Measurements from ENCODE around the gene NPPA.
A peak's percentile ranks its signal among the peaks of the same experiment; 100 is the strongest.

Gene NPPA

DNA sequence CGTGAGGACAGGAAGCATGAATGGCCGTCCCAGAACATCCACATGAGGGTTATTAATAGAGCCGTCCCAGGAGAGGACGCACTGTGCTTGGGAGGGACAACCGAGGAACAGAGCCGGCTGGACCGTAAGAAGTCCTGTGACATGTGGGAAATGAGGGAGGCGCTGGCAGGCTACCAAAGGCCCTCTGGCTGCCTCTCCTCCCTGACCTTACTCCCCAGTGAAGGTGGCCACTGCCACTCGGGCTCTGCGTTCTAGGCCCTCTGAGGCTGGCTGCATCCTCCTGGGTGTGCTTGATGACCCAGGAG, 26.6 kb upstream of the NPPA start:
- DNase-seq (ENCODE audit: low read depth): no peak

DNA sequence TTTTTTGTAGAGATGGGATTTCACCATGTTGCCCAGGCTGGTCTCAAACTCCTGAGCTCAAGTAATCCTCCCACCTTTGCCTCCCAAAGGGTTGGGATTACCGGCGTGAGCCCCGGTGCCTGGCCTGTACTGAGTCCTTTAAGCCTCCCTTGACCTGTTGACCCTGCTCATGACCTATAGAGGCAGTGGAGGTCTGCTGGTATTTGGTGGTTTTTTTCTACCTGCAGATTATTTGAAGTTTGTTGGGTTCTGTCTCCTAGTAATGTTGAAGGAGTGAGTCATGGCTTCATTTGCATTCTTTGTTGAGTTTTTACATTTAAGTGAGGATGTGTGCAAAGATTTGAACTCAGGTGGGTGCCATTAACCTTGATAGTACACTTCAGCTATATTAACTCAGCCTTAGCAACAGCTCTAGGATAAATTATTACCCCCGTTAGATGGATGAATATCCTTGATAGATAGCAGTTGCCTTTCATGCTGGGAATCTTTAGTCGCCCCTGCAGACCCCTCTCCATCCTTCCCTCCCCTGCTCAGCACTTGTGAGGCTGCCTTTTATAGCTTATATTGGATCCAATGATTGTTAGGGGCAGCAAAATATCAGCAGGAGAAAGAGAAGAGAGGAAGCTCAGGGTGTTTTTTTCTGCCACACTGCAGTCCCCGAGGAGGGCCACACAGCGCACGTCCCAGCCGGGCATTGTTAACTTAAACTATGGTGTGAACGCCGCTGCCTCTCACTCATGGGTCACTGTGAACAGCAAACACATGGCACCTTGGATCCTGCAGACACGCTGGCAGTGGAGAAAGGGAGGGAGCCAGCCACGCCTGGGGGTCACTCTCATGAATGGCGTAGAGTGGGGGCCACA, 26.0 kb upstream of the NPPA start:
- DNase-seq (ENCODE audit: low read depth): no peak

DNA sequence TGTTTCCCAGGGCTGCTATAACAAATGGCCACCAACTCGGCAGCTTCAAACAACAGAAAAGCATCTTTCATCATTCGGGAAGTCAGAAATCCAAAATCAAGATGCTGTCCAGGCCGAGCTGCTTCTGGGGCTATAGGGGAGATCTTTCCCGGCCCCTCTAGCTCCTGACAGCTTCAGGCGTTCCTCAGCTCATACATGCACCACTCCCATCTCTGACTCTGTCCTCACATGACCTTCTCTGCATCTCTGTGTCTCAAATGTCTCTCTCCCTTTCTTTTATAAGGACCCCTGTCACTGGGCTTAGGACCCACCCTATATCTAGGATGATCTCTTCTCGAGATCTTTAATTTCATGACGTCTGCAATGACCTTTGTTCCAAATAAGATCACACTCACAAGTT, 25.0 kb upstream of the NPPA start:
- no peak for DNase-seq (ENCODE audit: low read depth)

DNA sequence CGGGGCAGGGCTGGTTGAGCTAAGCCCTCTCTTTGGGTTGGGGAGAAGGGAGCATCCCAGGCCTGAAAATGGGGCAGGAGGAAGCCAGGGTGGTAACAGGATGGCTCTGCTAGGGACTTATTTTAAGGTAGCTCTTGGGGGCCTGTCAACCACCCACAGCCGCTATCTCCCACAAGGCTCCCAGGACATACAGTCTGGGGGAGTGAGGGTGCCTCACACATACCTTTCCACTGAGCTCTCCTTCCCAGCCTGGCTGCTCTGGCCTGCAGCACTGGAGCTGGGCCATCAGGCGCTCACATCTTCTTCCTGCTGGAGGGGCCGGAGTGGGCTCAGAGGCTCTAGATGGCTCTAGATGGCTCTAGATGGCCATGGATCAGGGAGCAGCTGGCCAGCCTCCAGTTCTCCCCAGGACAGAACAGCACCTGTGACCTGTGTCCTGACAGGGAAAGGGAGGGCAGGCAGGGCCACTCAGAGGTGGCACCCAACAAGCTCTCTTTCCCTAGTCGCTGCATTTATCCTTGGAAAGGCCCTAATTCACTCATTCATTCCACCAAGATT, 22.1 kb upstream of the NPPA start:
- DNase-seq (ENCODE audit: low read depth): no peak

DNA sequence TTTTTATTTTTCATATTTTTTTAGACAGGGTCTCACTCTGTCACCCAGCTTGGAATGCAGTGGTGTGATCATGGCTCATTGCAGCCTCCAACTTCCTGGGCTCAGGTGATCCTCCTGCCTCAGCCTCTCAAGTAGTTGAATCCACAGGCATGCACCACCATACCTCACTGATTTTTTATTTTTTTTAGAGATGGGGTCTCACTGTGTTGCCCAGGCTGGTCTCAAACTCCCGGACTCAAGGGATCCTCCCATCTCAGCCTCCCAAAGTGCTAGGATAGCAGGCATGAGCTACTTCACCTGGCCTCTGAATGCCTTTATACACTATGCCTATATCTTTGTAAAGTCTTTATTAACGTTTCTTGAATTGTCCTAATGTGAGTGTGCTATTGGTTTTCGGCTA, 21.5 kb upstream of the NPPA start:
- DNase-seq (ENCODE audit: low read depth): no peak

DNA sequence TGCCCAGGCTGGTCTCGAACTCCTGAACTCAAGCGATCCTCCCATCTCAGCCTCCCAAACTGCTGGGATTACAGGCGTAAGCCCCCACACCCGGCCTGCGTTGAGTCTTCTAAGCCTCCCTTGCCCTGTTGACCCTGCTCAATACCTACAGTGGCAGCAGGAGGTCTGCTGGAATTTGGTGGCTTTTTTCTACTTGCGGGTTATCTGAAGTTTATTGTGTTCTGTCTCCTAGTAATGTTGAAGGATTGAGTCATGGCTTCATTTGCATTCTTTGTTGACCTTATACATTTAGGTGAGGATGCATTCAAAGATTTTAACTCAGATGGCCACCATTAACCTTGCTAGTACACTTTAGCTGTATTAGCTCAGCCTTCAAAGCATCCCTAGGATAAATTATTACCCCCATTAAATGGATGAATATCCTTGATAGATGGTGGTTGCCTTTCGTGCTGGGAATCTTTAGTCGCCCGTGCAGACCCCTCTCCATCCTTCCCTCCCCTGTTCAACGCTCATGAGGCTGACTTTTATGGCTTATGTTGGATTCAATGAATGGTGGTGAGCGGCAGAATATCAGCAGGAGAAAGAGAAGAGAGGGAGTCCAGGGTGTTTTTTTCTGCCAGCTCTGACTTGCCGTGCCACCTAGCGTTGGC, 20.9 kb upstream of the NPPA start:
- no peak for DNase-seq (ENCODE audit: low read depth)

DNA sequence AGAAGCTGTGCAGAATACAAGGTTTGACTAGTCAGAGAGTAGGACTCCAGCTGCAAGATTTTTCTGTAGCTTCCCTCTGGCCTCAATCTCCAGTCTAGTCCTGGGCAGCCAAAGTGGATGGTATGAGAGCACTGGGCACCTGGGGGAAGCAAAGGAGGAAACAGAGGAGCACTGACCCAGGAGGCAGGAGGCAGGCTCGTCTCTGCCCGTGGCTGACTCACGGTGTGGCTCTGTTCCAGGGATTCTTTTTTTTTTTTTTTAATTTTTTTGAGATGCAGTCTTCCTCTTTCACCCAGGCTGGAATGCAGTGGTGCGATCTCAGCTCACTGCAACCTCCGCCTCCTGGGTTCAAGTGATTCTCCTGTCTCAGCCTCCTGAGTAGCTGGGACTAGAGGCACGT, 15.3 kb upstream of the NPPA start:
- DNase-seq (ENCODE audit: low read depth): no peak

DNA sequence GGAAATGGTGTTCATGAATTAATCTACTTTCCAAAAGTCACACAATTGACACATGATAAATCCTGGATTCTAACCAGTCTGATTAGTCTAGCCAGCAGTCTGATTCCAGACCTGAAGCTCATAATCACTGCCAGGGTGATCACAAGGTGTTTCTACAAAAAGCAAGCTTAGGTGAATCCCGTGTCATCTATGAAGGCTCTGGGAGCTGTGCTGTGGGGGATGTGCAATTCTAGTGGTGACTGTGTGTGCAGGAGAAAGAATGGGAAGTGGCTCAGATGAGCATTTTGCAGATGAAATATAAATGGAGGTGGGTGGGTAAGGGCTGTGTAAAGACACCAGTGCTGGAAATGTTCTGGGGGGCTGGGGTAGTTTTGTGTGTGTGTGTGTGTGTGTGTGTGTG, 13.0 kb upstream of the NPPA start:
- DNase-seq (ENCODE audit: low read depth): no peak

DNA sequence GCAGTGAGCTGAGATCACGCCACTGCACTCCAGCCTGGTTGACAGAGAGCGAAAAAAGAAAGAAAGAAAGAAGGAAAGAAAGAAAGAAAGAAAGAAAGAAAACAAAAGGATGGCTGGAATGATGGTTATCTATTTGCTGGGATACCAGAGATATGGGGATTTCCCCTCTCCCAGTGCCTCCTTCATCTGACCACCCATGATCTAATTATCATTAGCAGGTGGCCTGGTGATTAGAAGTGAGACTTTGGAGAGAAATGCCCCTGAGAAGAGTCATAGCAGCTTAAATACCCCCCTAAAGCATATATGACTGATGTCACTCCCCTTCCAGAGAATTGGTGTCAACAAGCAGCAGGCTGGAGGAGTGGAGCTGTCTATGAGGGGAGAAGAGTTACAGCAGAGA, 12.5 kb upstream of the NPPA start:
- no peak for DNase-seq (ENCODE audit: low read depth)

DNA sequence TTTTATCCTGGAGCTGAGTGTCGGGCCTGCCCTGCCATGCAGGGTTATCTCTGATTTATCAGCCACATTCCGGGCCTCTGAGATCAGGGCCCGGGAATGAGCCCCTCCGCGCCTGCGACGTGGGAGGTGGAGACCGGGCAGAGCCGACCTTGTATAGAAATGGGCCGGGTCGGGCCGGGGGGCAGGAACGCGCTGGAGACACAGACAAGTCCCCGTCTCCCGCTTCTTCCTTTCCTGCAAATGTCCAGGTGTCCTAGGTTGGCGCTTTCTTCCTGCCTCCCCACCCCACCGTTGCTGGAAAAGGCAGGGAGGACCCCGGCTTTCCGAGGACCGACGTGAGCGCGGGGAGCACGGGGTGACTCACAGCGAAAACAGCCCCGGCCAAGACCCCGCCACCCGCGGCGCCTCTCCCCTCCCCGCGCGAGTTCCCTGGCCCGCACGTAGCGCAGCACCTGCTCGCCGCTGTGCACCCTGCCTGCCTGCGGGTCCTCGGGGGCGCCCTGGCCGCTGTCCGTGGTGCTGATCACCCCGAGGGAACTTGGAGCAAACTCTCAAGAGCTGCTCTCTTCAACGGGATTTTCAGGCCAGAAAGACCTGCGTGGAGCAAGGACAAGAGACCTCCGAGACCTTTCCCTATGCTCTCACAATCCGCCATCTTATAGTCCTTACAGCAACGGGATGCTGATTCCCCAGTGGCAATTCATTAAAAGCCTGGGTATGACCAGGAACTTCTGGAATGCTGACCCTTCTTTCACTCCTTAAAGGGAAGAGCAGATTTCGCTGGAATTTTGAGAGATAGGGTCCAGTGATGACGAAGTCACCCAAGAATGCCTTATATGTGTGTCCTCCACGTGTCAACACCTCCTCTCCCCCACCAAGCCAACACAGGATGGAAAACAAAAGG, 11.6 kb upstream of the NPPA start:
- DNase-seq (ENCODE audit: low read depth): peak; percentile 56

DNA sequence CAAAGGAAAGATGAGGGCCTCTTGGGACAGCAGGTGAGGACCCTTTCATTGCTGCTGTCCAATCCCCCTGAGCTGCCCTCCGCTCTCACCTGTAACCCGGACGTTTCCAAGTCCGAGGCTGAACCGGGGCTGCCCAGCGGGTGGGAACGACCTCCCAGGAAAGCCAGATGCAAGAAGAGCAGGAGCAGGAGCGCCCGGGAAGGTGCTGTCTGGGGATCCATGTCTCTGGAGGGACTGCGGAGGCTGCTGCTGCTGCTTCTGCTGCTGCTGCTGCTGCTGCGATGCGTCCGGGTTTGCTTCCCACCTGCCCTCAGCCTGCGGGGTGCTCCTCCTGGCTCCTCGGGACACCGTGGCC, 11.0 kb upstream of the NPPA start, which contains the start of gene NPPB:
Gene NPPB, minus strand, starts transcription at position 333 of the 355 bp plus-strand sequence. Its CDS starts 112 bp downstream, at position 221.
- no peak for DNase-seq (ENCODE audit: low read depth)

DNA sequence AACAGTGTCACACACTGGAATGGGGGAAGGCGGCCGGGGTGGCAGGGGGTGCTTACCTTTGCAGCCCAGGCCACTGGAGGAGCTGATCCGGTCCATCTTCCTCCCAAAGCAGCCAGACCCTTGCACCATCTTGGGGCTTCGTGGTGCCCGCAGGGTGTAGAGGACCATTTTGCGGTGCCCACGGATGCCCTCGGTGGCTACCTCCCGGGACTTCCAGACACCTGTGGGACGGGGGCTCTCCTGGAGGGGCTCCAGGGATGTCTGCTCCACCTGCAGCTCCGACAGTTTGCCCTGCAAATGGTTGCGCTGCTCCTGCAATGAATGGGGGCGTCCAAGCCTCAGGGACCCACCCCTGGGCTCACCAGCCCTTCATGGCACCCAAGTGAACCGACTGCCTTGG, 10.6 kb upstream of the NPPA start:
- no peak for DNase-seq (ENCODE audit: low read depth)

DNA sequence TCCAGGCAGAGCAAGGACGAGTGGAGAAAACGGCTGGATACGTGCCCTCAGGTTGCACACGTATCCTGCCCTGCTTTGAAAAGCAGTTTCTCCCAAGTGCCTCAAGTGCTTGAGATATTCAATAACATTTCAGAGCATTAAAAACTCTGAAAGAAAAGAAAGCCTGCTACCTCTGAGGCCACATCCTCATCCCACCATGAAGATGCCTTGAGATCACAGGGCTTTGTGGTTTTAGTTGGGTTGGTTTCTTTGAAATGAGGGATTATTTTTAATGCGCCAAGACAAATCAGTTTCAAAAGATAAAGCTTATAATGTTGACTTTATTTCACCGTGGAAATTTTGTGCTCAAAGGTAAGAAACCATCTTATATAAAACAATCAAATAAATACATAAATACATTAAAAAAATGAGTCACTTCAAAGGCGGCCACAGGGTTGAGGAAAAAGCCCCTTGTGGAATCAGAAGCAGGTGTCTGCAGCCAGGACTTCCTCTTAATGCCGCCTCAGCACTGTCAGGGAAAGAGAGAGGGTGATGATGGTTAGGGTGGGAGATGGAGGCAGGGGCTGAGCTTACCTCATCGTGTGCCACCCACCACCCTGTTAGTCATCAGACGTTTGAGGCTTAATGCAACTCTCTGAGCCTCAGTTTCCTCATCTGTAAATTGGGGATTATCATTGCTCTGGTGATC, 9.7 kb upstream of the NPPA start:
- no peak for DNase-seq (ENCODE audit: low read depth)

DNA sequence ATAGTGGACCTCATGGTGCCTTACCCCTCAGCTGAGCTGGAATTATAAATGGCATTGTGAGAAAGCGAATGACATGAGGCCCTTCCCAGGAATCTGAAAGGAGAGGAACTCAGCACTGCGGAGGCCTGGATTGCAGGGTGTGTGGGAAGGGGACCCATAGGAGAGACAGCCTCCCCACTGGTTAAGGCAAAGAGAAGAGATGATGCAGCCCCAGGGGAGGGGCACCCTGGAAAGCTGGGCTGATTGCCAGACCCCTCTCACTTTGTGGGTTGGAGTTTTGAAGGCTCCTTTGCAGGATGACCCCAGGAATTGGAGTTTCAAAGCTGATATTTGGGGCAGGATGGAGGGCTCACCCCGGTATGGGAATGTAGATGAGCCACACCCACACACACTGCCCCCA, 9.1 kb upstream of the NPPA start:
- DNase-seq (ENCODE audit: low read depth): no peak

DNA sequence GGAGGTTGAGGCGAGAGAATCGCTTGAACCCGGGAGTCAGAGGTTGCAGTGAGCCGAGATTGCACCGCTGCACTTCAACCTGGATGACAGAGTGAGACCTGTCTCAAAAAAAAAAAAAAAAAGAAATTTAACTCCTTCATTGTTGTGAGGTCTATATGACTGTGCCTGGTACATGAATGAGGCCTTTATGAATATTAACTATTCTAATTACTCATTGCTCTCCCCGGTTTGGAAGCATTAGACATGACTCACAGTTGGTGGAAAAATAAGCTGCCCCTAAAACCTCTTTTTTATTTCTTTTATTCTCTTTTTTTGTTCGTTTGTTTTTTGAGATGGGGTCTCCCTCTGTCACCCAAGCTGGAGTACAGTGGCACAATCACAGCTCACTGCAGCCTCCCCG, 7.8 kb upstream of the NPPA start:
- DNase-seq (ENCODE audit: low read depth): no peak

DNA sequence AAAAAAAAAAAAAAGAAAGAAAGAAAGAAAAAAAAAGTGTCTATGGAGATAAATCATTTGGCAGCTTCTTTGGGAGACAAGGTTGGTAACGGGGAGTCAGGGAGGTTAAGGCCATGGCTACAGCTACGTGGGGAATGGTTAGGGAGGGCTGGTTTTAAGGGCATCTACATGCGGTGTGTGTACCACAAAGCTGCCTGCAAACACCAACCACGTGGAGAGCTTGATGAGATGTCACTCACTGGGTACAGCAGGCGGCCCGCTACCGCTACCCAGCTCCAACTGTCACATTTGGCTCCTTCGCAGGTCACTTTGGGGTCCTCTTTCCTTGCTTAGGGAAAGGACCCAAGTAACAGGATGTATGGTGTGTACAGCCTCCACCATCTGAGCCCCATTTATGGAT, 6.9 kb upstream of the NPPA start:
- no peak for DNase-seq (ENCODE audit: low read depth)

DNA sequence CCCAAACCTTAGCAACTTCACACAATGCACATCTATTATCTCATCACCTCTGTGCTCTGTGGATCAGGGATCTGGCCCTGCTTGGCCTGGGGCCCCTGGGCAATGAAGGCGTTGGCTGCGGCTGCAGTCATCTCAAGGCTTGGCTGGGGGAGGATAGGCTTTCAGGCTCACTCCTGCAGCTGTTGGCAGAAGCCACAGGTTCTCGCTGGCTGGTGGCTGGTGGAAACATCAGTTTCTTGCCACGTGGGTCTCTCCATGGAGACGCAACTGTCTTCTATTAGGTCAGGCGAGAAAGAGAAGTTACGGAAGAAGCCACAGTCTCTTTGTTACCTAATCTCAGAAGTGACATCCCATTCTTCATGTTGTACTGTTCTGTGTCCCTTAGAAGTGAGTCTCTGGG, 3.6 kb upstream of the NPPA start:
- DNase-seq (ENCODE audit: low read depth): no peak

DNA sequence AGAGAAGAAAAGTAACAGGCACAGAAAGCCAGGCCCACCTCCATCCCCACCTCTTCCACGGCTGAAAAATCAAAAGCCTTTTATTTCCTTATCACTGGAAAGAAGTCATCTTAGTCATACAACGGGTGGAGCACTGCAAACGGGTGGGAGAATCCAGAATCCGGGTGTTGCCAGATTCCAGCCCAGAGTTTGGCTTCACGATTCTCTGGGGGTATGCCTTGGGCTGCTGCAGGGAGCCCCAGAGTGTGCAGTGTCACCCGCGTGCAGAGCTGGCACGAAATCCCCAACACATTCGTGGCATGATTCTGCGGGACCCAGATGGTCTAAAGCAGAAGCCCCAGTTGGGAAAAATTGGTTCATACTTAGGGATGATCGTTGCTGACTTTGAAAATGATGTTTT, 2.6 kb upstream of the NPPA start:
- DNase-seq (ENCODE audit: low read depth): no peak

DNA sequence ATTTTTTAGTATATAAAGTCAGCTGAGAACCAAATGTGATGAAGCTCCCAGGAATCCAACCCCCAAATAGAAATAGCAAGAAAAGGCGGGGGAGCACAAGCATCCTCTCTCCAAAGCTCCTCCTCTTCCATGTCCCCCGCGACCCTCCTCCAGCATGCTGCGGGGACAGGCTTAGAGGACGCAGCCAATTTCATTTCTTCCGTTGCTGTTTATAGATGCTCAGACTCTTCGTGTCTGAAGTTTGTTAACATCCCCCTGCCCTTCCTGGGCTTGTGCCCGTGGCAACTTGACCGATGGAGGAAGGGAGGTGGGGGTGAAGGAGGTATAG, 754 bp upstream of the NPPA start:
- no peak for DNase-seq (ENCODE audit: low read depth)

DNA sequence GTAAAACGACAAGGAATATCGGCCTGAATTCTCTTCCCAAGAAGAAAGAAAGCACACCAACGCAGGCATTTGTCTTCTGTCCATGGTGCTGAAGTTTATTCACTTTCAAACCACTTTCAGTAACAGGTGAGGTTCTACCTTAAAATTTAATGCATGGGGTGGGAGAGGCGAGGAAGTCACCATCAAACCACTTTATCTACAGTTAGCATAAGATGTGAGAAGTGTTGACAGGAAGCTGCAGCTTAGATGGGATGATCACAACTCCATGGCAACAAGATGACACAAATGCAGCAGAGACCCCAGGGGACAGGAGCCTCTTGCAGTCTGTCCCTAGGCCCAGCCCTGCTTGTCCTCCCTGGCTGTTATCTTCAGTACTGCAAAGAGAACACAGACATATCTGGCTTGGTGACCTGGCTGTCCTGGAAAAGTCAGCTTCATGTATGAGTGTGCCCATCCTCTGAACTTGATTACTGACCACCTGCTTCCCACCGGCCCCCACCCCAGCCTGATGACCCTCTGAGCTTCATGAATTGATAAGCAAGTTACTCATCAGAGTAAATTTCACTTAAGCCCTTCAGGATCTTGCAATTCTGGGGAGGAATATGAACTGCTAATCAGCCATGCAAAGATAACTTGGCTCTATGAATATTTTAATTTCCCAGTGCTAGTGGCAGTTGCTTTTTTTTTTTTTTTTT, 1.8 kb downstream of the NPPA start:
- DNase-seq (ENCODE audit: low read depth): no peak
